Keratinocyte (primary cell): Measurements from ENCODE around the gene PTPRD.

Experiments used
- CTCF ChIP-seq, 3 experiments: IDR thresholded peaks in 1 of 3; conservative IDR thresholded peaks in 1 of 3; optimal IDR thresholded peaks in 1 of 3; 2 replicates in 2 of 3; 3 replicates in 1 of 3; pipeline versions ENCODE3 to v1.5.1; 2011; ENCODE audit warnings: low read length in 3 of 3, mild to moderate bottlenecking in 3 of 3, moderate library complexity in 2 of 3, control low read depth in 1 of 3, inconsistent platforms in 1 of 3; ENCODE audit not compliant: insufficient read depth in 2 of 3; ENCODE audit errors: extremely low read depth in 1 of 3
- EZH2 ChIP-seq: IDR thresholded peaks from one replicate; pipeline ENCODE4 v1.6.1; 2012; ENCODE audit warnings: inconsistent platforms, mild to moderate bottlenecking, low read length, moderate library complexity

- TF ChIP-seq CTCF (optimal IDR thresholded peaks at IDR 0.05 in 1 of 3, IDR thresholded peaks at IDR 0.05 in 1 of 3, conservative IDR thresholded peaks at IDR 0.05 in 1 of 3; ENCODE audit: extremely low read depth in 1 of 3, insufficient read depth in 2 of 3, low read length in 3 of 3) (no peak), EZH2 (no peak)
These were observed 989.3 kb downstream of the PTPRD start for GRCh38 chr9:9623506-9623905.
